GM18861 (cell line): ENCODE data around the gene CLIP2.

Source experiments
- ATAC-seq: cut with Tn5 transposase; IDR thresholded peaks from one replicate; pipeline ENCODE4 v1.9.1; 2021; ENCODE audit not compliant: unreplicated experiment

CLIP2 gene

DNA sequence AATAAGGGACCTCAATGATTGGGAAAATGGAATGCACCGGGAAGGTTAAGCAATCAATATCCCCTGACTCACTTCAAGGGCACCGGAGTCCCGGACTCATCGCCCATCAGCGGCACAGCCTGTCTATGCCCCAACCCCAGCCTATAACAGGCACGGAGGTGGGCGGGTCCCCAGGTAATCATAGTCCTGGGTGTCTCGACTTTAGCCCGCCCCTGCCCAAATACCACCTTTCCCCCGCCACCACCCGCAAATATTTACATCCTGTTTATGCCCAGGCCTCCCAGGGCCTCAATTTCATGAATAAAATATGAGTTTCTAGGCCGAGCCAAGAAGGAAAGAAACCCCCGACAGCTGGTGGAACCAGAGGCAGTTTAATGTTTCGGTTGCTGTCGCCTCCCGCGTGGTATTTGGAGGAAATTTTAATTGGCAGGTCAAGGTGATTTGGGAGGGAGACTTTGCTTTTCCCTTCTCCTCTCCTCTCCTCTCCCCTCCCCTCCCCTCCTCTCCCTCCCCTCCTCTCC is 19.4 kb upstream of the CLIP2 start:
- ATAC-seq: peak; percentile 25

DNA sequence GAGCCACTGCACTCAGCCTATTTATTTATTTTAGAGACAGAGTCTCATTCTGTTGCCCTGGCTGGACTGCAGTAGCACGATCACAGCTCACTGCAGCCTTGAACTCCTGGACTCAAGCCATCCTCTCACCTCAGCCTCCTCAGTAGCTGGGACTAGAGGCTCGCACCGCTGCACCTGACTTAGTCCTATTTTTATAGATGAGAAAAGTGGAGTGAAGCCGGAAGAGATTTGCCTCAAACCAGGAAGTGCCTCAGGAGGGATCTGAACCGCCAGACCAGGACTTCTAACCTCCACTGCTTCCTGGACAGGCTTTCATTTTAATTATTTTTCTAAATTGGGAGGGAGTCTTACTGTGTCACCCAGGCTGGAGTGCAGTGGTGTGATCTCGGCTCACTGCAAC is 17.5 kb upstream of the CLIP2 start:
- no peak for ATAC-seq

DNA sequence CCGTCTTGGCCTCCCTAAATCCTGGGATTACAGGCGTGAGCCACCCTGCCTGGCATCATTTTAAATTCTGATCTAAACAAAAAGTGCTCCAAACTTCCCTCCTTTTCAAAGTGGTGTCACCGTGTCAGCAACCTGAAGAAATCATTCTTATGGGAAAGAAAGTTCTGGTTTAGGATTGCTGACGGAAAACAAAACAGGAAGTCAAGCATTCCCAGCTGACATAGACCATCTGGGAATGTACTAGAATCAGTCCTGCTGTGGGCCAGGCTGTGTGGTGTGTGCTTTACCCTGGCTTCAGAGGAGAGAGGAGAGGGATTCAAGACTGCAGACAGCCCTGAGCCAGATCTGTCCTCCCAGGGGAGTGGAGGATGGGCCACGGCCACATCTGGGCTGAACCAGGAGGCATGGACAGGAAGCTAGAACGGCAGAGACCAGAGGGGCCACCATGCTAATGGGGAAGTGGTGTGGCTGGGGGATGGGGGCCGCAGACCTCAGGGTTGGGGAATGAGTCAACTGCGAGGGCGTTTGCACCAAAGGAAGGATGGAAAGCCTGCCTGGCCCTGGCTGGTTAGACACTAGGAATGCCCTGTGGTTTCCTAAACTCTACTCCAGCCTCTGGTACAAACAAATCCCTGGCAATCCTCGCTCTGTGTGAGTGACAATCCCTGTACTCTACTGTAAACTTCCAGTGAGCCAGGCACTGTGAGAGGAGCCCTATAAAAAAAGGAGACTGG is 16.7 kb upstream of the CLIP2 start:
- ATAC-seq: peak; percentile 77

GRCh38 chr7:74275401-74275881 is 13.8 kb upstream of the CLIP2 start:
- no peak for ATAC-seq

DNA sequence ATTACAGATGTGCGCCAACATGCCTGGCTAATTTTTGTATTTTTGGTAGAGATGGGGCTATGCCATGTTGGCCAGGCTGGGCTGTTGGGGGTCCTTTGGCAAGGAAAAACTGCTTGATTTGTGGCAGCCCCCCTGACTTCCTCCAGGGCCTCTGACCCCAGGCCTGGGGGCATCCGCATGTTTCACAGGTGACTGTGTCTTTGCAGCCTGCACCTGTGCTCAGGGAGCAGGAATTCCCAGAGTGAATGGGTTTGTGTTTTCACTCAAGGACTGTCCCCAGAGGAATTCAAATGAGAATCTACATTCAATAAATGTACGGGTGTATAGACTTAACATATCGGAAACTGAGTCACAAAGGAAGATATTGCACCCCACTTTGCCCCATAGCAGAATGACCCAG is 11.6 kb upstream of the CLIP2 start:
- no peak for ATAC-seq

DNA sequence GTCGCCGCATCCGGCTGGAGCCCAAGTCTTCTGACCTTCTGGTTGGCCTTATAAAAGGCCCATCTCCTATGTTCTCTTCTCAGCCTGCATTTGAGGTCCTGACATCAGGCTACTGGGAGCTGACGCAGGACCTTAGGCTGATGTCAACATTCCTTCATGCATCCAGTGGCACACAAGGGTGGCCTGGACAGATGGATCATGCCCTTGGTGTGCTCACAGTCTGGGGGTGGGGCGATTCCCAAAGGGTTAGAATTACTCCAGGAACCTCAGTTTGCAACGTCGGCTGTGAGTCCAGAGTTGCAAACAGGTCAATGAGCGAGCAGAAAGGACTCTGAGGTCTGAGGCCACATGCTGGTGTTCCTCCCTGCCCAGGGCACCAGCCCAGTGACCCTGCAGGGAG is 8.2 kb upstream of the CLIP2 start:
- ATAC-seq: no peak

DNA sequence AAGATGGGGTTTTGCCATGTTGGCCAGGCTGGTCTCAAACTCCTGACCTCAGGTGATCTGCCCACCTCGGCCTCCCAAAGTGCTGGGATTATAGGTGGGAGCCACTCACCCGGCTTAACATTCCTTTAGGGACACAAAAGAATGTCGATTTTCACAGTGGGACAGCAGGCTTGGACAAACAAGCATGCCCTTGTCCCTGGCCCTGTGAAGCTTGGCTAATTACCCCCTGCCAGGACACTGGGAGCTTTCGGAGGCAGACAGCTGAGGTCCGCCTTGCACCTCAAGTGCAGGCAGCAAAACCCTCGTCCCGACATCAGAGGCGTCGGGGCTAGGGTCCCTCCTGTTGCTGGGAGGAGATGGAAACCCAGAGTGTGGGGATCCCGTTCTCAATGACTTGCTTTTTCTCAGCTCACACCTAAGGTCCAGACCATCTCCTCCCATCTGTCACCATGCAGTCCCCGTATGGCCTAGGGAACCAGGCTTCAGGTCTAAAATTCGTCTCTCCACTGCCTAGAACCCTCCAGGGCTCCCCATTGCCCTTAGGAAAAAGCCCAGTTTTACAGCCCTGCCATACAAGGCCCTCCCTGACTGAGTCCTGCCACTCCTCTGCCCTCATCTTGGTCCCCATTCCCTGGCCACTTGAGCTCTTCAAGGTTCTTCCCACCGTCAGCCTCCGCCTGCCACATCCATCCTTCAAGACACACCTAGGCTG is 6.3 kb upstream of the CLIP2 start:
- no peak for ATAC-seq

- ATAC-seq: no peak
These were observed 5.3 kb upstream of the CLIP2 start for GRCh38 chr7:74283858-74284447.

DNA sequence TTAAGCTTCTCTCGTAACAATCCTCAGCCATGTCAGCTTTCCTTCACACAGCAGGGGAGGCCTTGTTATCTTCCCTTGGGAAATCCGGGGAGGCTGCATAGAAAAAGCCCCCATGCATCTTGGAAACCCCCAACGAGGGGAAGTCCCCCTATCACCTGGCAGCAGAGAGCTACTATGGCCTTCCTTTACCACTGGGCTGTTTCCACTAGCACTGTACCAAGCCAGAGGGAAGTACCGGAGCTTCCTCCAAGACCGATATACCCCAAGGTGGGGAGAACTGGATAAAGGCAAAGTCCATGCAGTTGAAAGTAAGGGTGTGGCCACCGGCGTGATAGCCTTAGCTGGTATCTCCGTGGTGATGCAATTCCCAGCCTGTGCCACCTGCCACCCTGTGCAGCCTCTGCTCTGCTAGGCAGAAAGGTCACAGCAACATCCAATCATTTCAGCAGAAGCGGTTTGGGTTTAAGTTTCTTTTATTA is 4.4 kb upstream of the CLIP2 start:
- peak; percentile 38 for ATAC-seq

GRCh38 chr7:74286131-74286530 is 3.1 kb upstream of the CLIP2 start:
- ATAC-seq: no peak

- ATAC-seq: no peak
These were observed 1.7 kb upstream of the CLIP2 start for GRCh38 chr7:74287303-74288033.

DNA sequence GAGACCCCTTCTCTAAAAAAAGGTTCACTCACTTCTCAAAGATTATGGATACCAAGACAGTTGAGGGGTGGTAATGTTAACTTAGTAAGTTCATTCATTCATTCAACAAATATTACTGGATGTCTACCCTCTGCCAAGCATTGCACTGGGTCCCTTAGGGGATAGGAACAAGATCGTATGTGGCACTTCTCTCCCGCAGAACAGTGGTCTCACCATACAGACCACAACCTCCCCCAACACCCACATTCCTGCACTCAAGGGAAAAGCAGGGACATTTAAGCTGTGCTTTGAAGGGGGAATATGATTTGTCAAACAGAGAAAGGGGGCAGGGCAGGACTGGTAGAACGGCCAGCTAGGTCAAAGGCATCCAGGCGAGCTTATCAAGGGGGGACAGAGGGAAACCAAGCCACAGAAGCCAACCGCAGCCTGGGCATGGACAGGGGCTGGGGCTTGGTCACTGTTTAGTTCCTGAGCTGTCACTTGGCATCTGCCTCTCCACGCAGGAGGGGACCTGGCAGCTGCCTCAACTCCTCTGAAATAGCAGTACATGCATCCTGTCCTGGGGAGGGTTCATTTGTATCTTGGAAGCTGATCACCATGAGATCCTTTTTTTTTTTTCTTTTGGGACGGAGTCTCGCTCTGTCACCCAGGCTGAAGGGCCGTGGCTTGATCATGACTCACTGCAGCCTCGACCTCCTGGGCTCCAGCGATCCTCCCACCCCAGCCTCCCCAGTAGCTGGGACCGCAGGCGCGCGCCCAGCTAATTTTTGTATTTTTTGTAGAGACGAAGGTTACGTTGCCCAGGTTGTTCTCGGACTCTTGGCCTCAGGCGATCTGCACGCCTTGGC is 949 bp upstream of the CLIP2 start:
- no peak for ATAC-seq

DNA sequence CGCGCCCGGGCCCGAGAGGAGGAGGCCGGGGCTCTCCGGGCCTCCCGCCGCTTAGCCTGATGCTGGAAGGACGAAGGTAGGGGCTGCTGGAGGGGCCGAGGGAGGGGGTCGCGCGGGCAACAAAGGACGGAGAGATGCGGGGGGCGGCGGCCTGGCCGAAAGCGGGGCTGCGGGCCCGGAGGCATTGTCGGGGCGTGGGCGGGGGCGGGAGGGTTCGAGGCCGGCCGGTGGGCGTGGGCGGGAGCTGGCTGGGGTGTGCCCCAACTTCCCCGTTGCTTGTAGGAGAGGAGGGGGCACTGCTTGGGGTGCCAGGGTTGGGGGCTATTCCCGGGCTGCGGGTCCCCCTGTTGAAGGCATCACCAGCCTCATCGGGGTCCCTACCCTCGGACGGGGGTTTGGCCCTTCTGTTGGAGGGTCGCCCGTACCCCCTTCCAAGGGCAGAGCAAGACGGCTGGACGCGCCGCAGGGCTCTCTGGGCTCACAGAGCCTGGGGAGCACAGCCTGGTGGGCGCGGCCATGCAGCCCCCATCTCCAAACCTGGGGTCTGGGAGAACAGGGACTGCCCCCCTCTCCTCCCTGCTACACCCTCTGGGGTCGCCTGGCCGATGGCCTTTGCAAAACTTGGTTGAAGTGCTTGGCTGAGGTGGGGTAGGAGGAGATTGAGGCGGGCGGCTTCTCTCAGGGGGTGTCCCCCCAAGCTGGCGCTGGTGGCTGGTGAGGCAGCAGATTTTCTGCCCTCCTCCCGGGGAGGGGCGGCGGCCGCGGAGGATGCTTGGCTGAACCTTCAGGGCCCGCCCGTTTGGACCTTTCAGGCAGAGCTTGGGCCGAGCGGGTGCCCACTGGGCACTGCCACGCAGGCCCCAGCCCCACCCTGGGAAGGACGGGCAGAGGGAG is 699 bp downstream of the CLIP2 start:
- ATAC-seq: no peak

GRCh38 chr7:74290553-74290950 is 1.3 kb downstream of the CLIP2 start:
- ATAC-seq: no peak

DNA sequence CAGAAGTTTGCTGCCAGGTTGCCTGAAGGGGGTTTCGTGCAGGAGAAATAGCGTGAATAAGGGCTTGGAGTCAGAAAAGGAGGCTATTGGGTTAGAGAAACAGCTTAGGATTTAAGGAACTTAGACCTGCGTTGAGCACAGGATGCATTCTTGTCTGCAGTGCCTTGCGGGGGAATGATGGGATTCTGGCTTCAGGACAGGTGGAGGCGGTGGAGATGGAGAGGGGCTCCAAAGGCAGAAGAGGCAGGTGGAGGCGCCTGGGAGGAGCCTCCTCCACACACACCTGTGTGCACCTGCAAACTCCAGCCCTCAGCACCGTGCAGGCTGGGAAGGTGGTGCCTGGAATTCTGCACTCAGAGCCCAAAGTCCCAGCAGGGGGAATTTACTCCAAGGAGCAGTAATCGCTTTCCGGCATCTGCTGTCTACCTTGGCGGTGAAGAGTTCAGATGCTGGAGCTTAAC is 1.8 kb downstream of the CLIP2 start:
- no peak for ATAC-seq

DNA sequence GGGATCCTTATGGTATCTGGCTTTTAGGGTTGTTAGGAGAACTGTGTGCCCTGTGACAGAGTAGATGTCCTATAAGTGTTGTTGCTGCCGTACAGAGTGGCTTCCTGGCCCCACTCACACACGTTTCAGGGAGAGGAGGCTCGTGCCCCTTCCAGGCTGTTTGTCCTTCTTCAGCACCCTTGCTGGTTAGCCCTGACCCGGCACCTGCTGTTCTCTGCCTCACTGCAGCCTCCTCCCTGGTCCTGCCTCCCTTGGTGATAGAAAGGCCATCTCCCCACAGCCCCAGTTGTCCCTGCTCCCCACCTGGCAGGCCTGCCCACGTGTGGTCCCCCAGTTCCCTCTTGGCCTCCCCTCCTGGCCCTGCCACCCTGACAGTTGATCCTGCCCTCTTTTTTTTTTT is 2.3 kb downstream of the CLIP2 start:
- no peak for ATAC-seq

DNA sequence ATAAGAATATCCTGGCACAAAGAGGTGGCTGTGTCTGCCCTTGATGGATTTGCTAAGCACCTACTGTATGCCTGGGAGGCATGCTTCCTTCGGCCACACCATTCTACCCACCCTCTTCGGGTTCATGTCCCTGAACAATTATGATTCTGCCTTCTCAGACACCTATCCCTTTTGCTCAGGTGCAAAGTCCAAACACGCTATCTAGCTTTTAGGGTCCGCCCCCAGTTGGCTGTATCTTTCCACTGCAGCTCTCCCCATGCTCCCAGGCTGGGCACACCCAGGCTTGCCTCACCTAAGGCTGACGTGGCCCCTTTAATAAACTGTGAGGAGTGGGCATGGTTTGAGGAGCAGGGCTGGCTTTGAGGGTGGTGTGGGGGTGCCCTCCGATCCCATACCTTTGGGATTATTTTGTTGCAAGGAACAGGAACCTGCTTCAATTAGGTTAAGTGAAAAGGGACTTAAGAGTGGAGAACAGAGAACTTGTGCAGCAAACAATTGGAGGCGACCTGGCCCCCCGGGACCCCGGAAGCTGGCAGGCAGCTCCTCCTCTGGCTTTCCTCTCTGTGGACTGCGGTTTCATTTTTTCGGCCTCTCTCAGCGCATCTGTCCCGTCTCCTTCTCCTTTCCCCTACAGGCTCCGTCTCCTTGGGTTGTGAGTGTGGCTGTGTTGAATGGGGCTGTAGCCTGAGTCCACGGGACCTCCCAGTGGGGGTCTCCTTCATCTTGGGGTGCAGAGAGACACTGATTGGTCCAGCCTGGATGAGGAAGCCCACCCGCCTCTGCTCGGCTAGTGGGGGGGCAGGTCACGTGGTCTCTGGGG is 3.8 kb downstream of the CLIP2 start:
- ATAC-seq: no peak

GRCh38 chr7:74293577-74293908 is 4.3 kb downstream of the CLIP2 start:
- no peak for ATAC-seq
